GM13976 (cell line): ENCODE measurements around the gene RAB40C.

Experiments used
- DNase-seq: peaks from one replicate; pipeline ENCODE4 v3.0.0; 2012; ENCODE audit warnings: low spot score
- in situ Hi-C: fragments of 300-500 bp; cut with MboI; formaldehyde crosslinking; loops from one replicate; pipeline ENCODE4 v1.12.0; 2022; ENCODE audit warnings: low sequenced_read_pairs, mixed read lengths, inconsistent platforms; ENCODE audit not compliant: unreplicated experiment
- TF ChIP-seq, protein P1 (sequence below): IDR thresholded peaks from 2 replicates; pipeline ENCODE4 v1.5.1; 2012; ENCODE audit warnings: borderline replicate concordance, mild to moderate bottlenecking; ENCODE audit not compliant: insufficient read depth; ENCODE audit errors: extremely low read depth, missing control alignments, control extremely low read depth

The RAB40C gene

DNA sequence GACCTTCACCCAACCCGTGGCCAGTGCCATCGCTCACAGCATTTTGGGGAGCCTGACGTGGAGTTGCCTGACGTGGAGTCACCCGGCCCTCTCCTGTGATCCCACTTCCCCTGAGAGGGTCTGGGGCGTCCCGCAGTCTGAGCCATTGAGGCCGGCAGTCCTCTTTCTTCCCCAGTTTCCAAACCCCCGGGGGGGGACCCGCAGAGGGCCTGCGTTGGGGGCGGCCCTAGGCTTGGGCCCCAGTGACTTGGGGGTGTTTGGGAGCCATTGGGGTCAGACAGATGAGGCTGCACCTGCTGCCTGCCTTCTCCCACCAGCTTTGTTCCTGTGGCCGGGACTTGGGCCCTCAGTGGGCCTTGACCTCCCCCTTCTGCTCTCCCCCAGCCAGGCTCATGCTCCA lies 79.8 kb downstream of the RAB40C start:
- DNase-seq: no peak
- TF ChIP-seq, protein P1, sequence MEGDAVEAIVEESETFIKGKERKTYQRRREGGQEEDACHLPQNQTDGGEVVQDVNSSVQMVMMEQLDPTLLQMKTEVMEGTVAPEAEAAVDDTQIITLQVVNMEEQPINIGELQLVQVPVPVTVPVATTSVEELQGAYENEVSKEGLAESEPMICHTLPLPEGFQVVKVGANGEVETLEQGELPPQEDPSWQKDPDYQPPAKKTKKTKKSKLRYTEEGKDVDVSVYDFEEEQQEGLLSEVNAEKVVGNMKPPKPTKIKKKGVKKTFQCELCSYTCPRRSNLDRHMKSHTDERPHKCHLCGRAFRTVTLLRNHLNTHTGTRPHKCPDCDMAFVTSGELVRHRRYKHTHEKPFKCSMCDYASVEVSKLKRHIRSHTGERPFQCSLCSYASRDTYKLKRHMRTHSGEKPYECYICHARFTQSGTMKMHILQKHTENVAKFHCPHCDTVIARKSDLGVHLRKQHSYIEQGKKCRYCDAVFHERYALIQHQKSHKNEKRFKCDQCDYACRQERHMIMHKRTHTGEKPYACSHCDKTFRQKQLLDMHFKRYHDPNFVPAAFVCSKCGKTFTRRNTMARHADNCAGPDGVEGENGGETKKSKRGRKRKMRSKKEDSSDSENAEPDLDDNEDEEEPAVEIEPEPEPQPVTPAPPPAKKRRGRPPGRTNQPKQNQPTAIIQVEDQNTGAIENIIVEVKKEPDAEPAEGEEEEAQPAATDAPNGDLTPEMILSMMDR: no peak
- in situ Hi-C loops: no loop called here

DNA sequence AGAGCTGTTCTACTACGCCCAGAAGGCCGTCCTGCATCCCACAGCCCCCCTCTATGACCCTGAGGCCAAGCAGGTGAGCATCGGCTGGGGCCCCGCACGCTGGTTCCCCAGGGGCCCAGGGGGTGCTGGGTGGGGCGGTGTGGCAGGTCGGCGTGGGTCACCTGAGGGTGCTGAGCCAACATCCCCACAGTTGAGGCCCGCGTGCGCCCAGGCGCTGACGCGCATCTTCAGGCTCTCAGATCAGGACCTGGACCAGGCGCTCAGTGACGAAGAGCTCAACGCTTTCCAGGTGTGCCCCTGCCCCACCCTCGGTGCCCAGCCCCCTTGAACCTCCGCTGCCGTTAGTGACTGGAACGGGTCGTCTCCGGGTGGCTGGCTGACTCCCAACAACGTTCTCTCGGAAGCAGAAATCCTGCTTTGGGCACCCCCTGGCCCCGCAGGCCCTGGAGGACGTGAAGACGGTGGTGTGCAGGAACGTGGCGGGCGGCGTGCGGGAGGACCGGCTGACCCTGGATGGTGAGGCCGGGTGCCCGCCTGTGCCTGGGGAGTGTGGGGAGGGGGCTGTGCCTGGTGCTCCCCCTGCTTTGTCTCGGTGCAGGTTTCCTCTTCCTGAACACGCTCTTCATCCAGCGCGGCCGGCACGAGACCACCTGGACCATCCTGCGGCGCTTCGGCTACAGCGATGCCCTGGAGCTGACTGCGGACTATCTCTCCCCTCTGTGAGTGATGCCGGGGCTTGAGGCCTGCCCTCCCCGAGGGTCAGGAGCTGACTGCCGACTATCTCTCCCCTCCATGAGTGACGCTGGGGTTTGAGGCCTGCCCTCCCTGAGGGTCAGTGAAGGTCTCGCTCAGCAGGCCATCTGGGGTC lies 80.9 kb downstream of the RAB40C start:
- DNase-seq: no peak
- in situ Hi-C loops: no loop called here
- TF ChIP-seq, protein P1: no peak

DNA sequence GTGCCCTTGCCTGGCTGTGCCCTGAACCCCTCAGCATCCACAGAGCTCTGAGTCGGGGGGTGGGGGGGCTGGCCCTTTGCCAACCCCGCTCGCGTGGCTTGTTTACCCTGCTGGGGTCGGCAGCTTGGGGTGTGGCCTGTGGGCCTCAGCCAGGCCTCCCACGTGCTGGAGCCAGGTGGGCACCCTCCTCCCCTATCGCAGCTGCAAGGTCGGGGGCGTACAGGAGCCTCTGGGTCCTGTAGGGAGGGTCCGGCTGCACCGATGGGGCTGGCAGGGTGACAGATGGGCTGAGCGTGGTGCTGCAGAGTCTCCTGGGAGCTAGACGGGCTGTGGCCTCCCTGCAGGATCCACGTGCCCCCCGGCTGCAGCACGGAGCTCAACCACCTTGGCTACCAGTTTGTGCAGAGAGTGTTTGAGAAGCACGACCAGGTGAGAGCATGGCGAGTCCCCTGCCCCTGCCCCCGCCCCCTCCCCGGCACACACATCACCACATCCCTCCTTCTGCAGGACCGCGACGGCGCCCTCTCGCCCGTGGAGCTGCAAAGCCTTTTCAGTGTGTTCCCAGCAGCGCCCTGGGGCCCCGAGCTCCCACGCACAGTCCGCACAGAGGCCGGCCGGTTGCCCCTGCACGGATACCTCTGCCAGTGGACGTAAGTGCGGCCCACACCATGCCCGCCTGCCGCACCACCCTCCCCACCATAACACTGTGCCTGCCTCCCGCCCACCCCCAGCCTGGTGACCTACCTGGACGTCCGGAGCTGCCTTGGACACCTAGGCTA lies 81.7 kb downstream of the RAB40C start:
- DNase-seq: no peak
- TF ChIP-seq, protein P1: no peak
- in situ Hi-C loops: no loop called here

DNA sequence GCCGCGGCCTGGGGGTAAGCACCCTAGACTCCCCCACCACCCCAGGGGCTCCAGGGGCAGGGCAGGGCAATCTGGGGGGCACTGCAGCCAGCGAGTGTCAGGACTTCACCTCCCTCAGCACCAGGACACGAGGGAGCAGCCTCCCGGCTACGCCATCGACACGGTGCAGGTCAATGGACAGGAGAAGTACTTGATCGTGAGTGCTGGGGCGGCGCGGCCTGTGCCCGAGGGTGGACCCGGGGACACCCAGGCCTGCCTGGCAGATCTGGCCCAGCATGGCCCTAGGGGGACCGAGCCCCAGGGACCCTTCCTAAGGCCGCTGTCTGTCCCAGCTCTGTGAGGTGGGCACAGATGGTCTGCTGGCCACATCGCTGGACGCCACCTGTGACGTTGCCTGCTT lies 82.5 kb downstream of the RAB40C start:
- DNase-seq: no peak
- in situ Hi-C loops: no loop called here
- TF ChIP-seq, protein P1: no peak

DNA sequence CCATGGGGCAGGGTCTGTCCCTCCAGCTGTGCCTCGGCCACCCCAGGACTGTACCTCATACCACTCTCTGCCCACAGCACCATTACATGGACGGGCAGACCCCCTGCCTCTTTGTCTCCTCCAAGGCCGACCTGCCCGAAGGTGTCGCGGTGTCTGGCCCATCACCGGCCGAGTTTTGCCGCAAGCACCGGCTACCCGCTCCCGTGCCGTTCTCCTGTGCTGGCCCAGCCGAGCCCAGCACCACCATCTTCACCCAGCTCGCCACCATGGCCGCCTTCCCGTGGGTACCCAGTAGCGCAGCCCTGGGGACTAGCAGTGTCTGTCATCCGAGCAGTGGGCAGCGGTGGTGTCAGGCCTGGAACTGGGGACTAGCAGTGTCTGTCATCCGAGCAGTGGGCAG lies 83.0 kb downstream of the RAB40C start:
- TF ChIP-seq, protein P1: no peak
- in situ Hi-C loops: no loop called here
- no peak for DNase-seq

DNA sequence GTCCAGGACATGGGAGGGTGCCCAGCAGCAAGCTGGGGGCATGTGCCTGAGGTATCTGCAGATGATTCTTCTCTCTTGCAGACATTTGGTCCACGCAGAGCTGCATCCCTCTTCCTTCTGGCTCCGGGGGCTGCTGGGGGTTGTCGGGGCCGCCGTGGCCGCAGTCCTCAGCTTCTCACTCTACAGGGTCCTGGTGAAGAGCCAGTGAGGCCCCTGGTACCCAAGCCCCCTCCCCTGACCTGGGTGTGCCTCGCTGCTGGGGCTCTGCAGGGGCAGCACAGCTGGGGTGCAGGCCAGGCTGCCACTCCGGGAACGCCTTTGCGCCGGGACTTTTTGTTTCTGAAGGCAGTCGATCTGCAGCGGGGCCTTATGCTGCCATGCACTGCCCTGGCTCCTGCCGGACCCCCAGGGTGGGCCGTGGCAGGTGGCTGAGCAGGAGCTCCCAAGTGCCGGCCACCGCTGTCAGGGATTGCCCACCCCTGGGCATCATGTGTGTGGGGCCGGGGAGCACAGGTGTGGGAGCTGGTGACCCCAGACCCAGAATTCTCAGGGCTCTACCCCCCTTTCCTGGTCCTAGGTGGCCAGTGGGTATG lies 83.6 kb downstream of the RAB40C start:
- DNase-seq: no peak
- TF ChIP-seq, protein P1: no peak
- in situ Hi-C loops: no loop called here
